Measurements from ENCODE around the gene SLC5A5.
A peak's percentile ranks its signal among the peaks of the same experiment; 100 is the strongest.

Gene SLC5A5

GRCh38 chr19:17841371-17841809, 30.4 kb upstream of the SLC5A5 start:
- no peak for DNase-seq (ENCODE audit: low read depth)
- TF ChIP-seq, protein P1, sequence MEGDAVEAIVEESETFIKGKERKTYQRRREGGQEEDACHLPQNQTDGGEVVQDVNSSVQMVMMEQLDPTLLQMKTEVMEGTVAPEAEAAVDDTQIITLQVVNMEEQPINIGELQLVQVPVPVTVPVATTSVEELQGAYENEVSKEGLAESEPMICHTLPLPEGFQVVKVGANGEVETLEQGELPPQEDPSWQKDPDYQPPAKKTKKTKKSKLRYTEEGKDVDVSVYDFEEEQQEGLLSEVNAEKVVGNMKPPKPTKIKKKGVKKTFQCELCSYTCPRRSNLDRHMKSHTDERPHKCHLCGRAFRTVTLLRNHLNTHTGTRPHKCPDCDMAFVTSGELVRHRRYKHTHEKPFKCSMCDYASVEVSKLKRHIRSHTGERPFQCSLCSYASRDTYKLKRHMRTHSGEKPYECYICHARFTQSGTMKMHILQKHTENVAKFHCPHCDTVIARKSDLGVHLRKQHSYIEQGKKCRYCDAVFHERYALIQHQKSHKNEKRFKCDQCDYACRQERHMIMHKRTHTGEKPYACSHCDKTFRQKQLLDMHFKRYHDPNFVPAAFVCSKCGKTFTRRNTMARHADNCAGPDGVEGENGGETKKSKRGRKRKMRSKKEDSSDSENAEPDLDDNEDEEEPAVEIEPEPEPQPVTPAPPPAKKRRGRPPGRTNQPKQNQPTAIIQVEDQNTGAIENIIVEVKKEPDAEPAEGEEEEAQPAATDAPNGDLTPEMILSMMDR (conservative IDR thresholded peaks at IDR 0.05; ENCODE audit: low read length): no peak
- H3K4me3 ChIP-seq (ENCODE audit: low read length): no peak overlapping the region

- peak; percentile 60 for DNase-seq (ENCODE audit: low read depth)
- H3K4me3 ChIP-seq (ENCODE audit: low read length): peak overlapping the region; percentile 33
- TF ChIP-seq, protein P1 (conservative IDR thresholded peaks at IDR 0.05; ENCODE audit: low read length): no peak
These were observed 29.7 kb upstream of the SLC5A5 start for GRCh38 chr19:17841810-17842662.

- TF ChIP-seq, protein P1 (conservative IDR thresholded peaks at IDR 0.05; ENCODE audit: low read length): no peak
- DNase-seq (ENCODE audit: low read depth): no peak
- peak overlapping the region; percentile 33 for H3K4me3 ChIP-seq (ENCODE audit: low read length)
These were observed 29.0 kb upstream of the SLC5A5 start for GRCh38 chr19:17842663-17843291.

DNA sequence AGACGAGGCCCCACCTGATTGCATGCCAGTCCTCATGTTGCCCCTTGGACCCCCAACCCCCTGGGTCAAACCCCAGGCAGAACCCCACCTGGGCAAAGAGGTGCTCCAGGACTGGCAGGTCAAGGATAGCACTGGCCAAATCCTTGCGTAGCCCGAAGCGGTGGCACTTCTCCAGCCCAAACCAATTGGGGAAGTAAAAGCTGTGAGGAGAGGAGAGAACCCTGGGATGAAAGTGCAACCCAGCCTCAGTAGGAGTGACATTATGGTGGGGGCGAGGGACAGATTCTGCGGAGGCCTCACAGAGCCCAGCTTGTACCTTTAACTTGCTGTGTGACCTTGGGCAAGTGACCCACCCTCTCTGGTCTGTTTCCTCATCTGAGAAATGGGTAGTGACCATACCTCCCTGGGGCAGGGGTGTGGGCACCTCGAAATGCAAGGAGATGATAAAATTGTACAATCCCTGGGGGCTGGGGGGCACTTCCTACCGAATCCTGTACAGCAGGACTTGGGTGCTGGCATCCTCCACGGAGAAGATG, 28.4 kb upstream of the SLC5A5 start:
- H3K4me3 ChIP-seq (ENCODE audit: low read length): no peak overlapping the region
- DNase-seq (ENCODE audit: low read depth): no peak
- TF ChIP-seq, protein P1 (conservative IDR thresholded peaks at IDR 0.05; ENCODE audit: low read length): no peak

GRCh38 chr19:17843908-17844490, 27.7 kb upstream of the SLC5A5 start:
- H3K4me3 ChIP-seq (ENCODE audit: low read length): no peak overlapping the region
- TF ChIP-seq, protein P1 (conservative IDR thresholded peaks at IDR 0.05; ENCODE audit: low read length): no peak
- DNase-seq (ENCODE audit: low read depth): no peak

DNA sequence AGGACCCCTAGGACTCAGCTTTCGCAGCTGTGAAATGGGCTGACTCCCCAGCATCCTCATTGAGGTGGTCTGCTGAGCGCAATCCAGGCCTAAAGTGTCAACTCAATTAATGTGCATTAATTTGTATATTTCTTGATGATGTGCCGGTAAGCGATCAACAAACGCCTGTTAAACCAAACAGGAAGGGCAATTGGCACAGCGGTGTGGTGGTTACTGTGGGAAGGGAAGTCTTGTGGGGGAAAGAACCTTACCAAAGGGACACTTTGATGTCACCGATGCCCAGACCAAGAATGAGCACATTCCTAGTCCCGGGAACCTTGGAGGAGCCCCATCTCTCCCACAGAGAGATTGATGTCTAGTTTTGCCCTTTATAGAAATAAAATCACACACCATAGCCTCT, 25.6 kb upstream of the SLC5A5 start:
- no peak overlapping the region for H3K4me3 ChIP-seq (ENCODE audit: low read length)
- DNase-seq (ENCODE audit: low read depth): no peak
- TF ChIP-seq, protein P1 (conservative IDR thresholded peaks at IDR 0.05; ENCODE audit: low read length): no peak

Data from AG10803 (cell line).